ENCODE data around the gene ZNF497. TPM values are rescaled to one million over a fixed set of nuclear protein-coding genes. Genes with fewer than 3 reads are reported as not detected.
A peak's percentile ranks its signal among the peaks of the same experiment; 100 is the strongest.

Gene ZNF497
- total RNA-seq, 1 experiment from 2014 or later, result 1.7 TPM

DNA sequence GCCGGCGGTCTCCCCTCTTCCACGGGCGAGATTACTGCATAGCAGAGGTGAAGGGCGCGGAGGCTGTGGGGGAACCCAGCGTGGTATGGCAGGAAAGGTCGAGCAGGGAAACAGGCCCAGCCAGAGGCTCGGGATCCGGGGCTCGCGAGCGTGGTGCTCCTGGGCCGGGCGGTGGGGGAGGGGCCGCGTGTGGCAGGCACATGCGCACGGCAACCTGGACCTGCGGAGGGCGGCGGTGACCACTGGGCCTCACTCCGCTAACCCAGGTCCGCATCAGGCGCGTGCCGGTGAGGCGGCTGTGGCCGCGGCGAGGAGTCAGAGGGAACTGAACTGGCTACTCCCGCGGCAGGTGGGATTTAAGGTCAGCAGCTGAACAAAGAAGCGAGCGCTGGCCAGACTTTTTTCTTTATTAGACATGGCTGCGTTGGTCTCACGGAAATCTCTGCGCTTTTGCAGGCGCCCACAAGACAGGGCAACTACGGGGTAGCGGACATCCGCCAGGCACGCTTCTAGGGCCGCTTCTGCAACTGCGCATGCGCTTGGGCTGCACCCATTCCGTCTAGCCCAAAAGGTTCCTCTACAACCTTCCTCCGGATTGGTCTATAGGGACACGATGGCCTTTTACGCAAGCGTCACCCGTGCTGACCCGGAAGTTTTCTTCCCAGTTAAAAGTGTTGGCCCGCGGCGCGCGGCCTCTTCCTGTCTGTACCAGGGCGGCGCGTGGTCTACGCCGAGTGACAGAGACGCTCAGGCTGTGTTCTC lies 24.2 kb upstream of the ZNF497 start, which contains the start of gene RPS5 (continued):
- TF ChIP-seq, protein P1, sequence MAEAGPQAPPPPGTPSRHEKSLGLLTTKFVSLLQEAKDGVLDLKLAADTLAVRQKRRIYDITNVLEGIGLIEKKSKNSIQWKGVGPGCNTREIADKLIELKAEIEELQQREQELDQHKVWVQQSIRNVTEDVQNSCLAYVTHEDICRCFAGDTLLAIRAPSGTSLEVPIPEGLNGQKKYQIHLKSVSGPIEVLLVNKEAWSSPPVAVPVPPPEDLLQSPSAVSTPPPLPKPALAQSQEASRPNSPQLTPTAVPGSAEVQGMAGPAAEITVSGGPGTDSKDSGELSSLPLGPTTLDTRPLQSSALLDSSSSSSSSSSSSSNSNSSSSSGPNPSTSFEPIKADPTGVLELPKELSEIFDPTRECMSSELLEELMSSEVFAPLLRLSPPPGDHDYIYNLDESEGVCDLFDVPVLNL (CRISPR knock-in tag; IDR thresholded peaks at IDR 0.05; ENCODE audit: borderline replicate concordance, low read depth), result 0 out of 2 replicates have a peak, but pooled peaks have one; percentile 58
- peak; percentile 82 for TF ChIP-seq CREM (CRISPR knock-in tag; IDR thresholded peaks at IDR 0.05)
- TF ChIP-seq ZNF416 (CRISPR knock-in tag; IDR thresholded peaks at IDR 0.05), result no peak
- TF ChIP-seq ZNF138 (CRISPR knock-in tag; conservative IDR thresholded peaks at IDR 0.05), result no peak; the same call in 1 of the 2 replicates
- TF ChIP-seq RORB (CRISPR knock-in tag; IDR thresholded peaks at IDR 0.05), result no peak
- 0 out of 2 replicates have a peak, but pooled peaks have one; percentile 31 for TF ChIP-seq ELF4 (CRISPR knock-in tag; IDR thresholded peaks at IDR 0.05; ENCODE audit: low read depth)
- 0 out of 2 replicates have a peak, but pooled peaks have one; percentile 15 for TF ChIP-seq TCF7 (CRISPR knock-in tag; IDR thresholded peaks at IDR 0.05; ENCODE audit: low read depth)
- 0 out of 2 replicates have a peak, but pooled peaks have one; percentile 39 for TF ChIP-seq IRF2 (CRISPR knock-in tag; IDR thresholded peaks at IDR 0.05; ENCODE audit: borderline replicate concordance, low read depth)
- TF ChIP-seq RELA (CRISPR knock-in tag; IDR thresholded peaks at IDR 0.05; ENCODE audit: borderline replicate concordance), result peak; percentile 59; the same call in 1 of the 2 replicates
- TF ChIP-seq, protein P2, sequence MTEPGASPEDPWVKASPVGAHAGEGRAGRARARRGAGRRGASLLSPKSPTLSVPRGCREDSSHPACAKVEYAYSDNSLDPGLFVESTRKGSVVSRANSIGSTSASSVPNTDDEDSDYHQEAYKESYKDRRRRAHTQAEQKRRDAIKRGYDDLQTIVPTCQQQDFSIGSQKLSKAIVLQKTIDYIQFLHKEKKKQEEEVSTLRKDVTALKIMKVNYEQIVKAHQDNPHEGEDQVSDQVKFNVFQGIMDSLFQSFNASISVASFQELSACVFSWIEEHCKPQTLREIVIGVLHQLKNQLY (CRISPR knock-in tag; IDR thresholded peaks at IDR 0.05), result no peak
- TF ChIP-seq ZNF317 (CRISPR knock-in tag; IDR thresholded peaks at IDR 0.05; ENCODE audit: borderline replicate concordance, low read depth), result no peak
- TF ChIP-seq, protein P3, sequence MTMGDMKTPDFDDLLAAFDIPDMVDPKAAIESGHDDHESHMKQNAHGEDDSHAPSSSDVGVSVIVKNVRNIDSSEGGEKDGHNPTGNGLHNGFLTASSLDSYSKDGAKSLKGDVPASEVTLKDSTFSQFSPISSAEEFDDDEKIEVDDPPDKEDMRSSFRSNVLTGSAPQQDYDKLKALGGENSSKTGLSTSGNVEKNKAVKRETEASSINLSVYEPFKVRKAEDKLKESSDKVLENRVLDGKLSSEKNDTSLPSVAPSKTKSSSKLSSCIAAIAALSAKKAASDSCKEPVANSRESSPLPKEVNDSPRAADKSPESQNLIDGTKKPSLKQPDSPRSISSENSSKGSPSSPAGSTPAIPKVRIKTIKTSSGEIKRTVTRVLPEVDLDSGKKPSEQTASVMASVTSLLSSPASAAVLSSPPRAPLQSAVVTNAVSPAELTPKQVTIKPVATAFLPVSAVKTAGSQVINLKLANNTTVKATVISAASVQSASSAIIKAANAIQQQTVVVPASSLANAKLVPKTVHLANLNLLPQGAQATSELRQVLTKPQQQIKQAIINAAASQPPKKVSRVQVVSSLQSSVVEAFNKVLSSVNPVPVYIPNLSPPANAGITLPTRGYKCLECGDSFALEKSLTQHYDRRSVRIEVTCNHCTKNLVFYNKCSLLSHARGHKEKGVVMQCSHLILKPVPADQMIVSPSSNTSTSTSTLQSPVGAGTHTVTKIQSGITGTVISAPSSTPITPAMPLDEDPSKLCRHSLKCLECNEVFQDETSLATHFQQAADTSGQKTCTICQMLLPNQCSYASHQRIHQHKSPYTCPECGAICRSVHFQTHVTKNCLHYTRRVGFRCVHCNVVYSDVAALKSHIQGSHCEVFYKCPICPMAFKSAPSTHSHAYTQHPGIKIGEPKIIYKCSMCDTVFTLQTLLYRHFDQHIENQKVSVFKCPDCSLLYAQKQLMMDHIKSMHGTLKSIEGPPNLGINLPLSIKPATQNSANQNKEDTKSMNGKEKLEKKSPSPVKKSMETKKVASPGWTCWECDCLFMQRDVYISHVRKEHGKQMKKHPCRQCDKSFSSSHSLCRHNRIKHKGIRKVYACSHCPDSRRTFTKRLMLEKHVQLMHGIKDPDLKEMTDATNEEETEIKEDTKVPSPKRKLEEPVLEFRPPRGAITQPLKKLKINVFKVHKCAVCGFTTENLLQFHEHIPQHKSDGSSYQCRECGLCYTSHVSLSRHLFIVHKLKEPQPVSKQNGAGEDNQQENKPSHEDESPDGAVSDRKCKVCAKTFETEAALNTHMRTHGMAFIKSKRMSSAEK (CRISPR knock-in tag; IDR thresholded peaks at IDR 0.05; ENCODE audit: borderline replicate concordance), result no peak
- TF ChIP-seq, protein P4, sequence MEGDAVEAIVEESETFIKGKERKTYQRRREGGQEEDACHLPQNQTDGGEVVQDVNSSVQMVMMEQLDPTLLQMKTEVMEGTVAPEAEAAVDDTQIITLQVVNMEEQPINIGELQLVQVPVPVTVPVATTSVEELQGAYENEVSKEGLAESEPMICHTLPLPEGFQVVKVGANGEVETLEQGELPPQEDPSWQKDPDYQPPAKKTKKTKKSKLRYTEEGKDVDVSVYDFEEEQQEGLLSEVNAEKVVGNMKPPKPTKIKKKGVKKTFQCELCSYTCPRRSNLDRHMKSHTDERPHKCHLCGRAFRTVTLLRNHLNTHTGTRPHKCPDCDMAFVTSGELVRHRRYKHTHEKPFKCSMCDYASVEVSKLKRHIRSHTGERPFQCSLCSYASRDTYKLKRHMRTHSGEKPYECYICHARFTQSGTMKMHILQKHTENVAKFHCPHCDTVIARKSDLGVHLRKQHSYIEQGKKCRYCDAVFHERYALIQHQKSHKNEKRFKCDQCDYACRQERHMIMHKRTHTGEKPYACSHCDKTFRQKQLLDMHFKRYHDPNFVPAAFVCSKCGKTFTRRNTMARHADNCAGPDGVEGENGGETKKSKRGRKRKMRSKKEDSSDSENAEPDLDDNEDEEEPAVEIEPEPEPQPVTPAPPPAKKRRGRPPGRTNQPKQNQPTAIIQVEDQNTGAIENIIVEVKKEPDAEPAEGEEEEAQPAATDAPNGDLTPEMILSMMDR (IDR thresholded peaks at IDR 0.05), result no peak
- TF ChIP-seq TEAD1 (CRISPR knock-in tag; IDR thresholded peaks at IDR 0.05), result no peak; the same call in 1 of the 2 replicates
- TF ChIP-seq MXD4 (CRISPR knock-in tag; IDR thresholded peaks at IDR 0.05; ENCODE audit: borderline replicate concordance), result no peak
- no peak for TF ChIP-seq CBFB (CRISPR knock-in tag; IDR thresholded peaks at IDR 0.05; ENCODE audit: low read depth)
- TF ChIP-seq, protein P5, sequence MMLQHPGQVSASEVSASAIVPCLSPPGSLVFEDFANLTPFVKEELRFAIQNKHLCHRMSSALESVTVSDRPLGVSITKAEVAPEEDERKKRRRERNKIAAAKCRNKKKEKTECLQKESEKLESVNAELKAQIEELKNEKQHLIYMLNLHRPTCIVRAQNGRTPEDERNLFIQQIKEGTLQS (CRISPR knock-in tag; conservative IDR thresholded peaks at IDR 0.05), result no peak
- TF ChIP-seq GABPB1 (CRISPR knock-in tag; IDR thresholded peaks at IDR 0.05), result peak; percentile 26
- TF ChIP-seq ZNF263 (CRISPR knock-in tag; IDR thresholded peaks at IDR 0.05; ENCODE audit: low read depth), result 0 out of 2 replicates have a peak, but pooled peaks have one; percentile 16
- no peak for TF ChIP-seq ZNF121 (CRISPR knock-in tag; IDR thresholded peaks at IDR 0.05)
- TF ChIP-seq ZNF671 (CRISPR knock-in tag; IDR thresholded peaks at IDR 0.05), result no peak
- TF ChIP-seq, protein P6, sequence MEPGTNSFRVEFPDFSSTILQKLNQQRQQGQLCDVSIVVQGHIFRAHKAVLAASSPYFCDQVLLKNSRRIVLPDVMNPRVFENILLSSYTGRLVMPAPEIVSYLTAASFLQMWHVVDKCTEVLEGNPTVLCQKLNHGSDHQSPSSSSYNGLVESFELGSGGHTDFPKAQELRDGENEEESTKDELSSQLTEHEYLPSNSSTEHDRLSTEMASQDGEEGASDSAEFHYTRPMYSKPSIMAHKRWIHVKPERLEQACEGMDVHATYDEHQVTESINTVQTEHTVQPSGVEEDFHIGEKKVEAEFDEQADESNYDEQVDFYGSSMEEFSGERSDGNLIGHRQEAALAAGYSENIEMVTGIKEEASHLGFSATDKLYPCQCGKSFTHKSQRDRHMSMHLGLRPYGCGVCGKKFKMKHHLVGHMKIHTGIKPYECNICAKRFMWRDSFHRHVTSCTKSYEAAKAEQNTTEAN (CRISPR knock-in tag; IDR thresholded peaks at IDR 0.05), result 0 out of 2 replicates have a peak, but pooled peaks have one; percentile 75
- TF ChIP-seq NR3C1 (CRISPR knock-in tag; conservative IDR thresholded peaks at IDR 0.05; ENCODE audit: low read depth), result no peak
- peak; percentile 90; the same call in 1 of the 2 replicates for TF ChIP-seq SMAD3 (CRISPR knock-in tag; IDR thresholded peaks at IDR 0.05; ENCODE audit: borderline replicate concordance)
- TF ChIP-seq, protein P7, sequence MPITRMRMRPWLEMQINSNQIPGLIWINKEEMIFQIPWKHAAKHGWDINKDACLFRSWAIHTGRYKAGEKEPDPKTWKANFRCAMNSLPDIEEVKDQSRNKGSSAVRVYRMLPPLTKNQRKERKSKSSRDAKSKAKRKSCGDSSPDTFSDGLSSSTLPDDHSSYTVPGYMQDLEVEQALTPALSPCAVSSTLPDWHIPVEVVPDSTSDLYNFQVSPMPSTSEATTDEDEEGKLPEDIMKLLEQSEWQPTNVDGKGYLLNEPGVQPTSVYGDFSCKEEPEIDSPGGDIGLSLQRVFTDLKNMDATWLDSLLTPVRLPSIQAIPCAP (CRISPR knock-in tag; IDR thresholded peaks at IDR 0.05), result peak; percentile 80
- peak; percentile 83 for TF ChIP-seq FOXK1 (CRISPR knock-in tag; IDR thresholded peaks at IDR 0.05)
- TF ChIP-seq, protein P8, sequence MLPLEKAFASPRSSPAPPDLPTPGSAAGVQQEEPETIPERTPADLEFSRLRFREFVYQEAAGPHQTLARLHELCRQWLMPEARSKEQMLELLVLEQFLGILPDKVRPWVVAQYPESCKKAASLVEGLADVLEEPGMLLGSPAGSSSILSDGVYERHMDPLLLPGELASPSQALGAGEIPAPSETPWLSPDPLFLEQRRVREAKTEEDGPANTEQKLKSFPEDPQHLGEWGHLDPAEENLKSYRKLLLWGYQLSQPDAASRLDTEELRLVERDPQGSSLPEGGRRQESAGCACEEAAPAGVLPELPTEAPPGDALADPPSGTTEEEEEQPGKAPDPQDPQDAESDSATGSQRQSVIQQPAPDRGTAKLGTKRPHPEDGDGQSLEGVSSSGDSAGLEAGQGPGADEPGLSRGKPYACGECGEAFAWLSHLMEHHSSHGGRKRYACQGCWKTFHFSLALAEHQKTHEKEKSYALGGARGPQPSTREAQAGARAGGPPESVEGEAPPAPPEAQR (CRISPR knock-in tag; IDR thresholded peaks at IDR 0.05), result no peak
